Keratinocyte (primary cell): ENCODE data around the gene SGIP1. TPM values are rescaled to one million over a fixed set of nuclear protein-coding genes. Genes with fewer than 3 reads are reported as not detected.

Experiments
- DNase-seq: peaks from one replicate; pipeline ENCODE4 v3.0.0-alpha.2; 2011; ENCODE audit warnings: low read depth, missing footprints, low spot score
- FAIRE-seq: peaks from 2 replicates; lab custom pipeline; 2011; peaks lifted over from hg19 to GRCh38; lab: Jason Lieb, UNC
- H2AFZ ChIP-seq: 2 replicates; pipeline ENCODE4 v1.6.0; 2012; ENCODE audit warnings: low read length, control low read depth, inconsistent platforms; ENCODE audit not compliant: control insufficient read depth
- H3K27ac ChIP-seq: 2 replicates; pipeline ENCODE4 v1.5.1; 2011; ENCODE audit warnings: low read length; ENCODE audit not compliant: control insufficient read depth, insufficient read depth
- H3K27me3 ChIP-seq: 3 replicates; pipeline ENCODE4 v1.6.0; 2011; ENCODE audit warnings: low read length; ENCODE audit not compliant: control insufficient read depth, insufficient read depth; ENCODE audit errors: extremely low read depth
- H3K36me3 ChIP-seq, 2 experiments: 2 replicates in 1 of 2; 3 replicates in 1 of 2; pipeline ENCODE4 v1.5.1; 2011; ENCODE audit warnings: low read length in 2 of 2, mild to moderate bottlenecking in 1 of 2; ENCODE audit not compliant: control insufficient read depth in 2 of 2, insufficient read depth in 2 of 2; ENCODE audit errors: extremely low read depth in 1 of 2
- H3K4me1 ChIP-seq: 3 replicates; pipeline ENCODE4 v1.5.1; 2011; ENCODE audit warnings: low read length; ENCODE audit not compliant: control insufficient read depth, insufficient read depth; ENCODE audit errors: extremely low read depth
- H3K4me2 ChIP-seq: 3 replicates; pipeline ENCODE4 v1.6.0; 2011; ENCODE audit warnings: low read depth, low read length; ENCODE audit not compliant: control insufficient read depth, insufficient read depth; ENCODE audit errors: extremely low read depth
- H3K4me3 ChIP-seq, 3 experiments: fragments of 200-600 bp in 1 of 3; sonication (generic) in 1 of 3; 2 replicates in 2 of 3; 3 replicates in 1 of 3; pipeline ENCODE4 v1.5.1; 2011 to 2016; ENCODE audit warnings: low read length in 3 of 3, mild to moderate bottlenecking in 3 of 3, control low read depth in 2 of 3, inconsistent platforms in 1 of 3, low read depth in 1 of 3, mixed read lengths in 1 of 3, mixed run types in 1 of 3, moderate library complexity in 1 of 3; ENCODE audit not compliant: control insufficient read depth in 2 of 3, insufficient read depth in 2 of 3; ENCODE audit errors: extremely low read depth in 1 of 3
- H3K79me2 ChIP-seq: 2 replicates; pipeline ENCODE4 v1.6.0; 2012; ENCODE audit warnings: low read length; ENCODE audit not compliant: control insufficient read depth, insufficient read depth
- H3K9ac ChIP-seq: 3 replicates; pipeline ENCODE4 v1.6.0; 2011; ENCODE audit warnings: low read length; ENCODE audit not compliant: control insufficient read depth, insufficient read depth; ENCODE audit errors: extremely low read depth
- H3K9me1 ChIP-seq: 3 replicates; pipeline ENCODE4 v1.6.0; 2011; ENCODE audit warnings: low read length; ENCODE audit not compliant: control insufficient read depth, insufficient read depth; ENCODE audit errors: extremely low read depth
- H3K9me3 ChIP-seq: 2 replicates; pipeline ENCODE4 v1.5.1; 2012; ENCODE audit warnings: low read depth, low read length; ENCODE audit not compliant: control insufficient read depth
- H4K20me1 ChIP-seq: 3 replicates; pipeline ENCODE4 v1.6.0; 2011; ENCODE audit warnings: low read length; ENCODE audit not compliant: control insufficient read depth, insufficient read depth; ENCODE audit errors: extremely low read depth
- CTCF ChIP-seq, 3 experiments: IDR thresholded peaks in 1 of 3; conservative IDR thresholded peaks in 1 of 3; optimal IDR thresholded peaks in 1 of 3; 2 replicates in 2 of 3; 3 replicates in 1 of 3; pipeline versions ENCODE3 to v1.5.1; 2011; ENCODE audit warnings: low read length in 3 of 3, mild to moderate bottlenecking in 3 of 3, moderate library complexity in 2 of 3, control low read depth in 1 of 3, inconsistent platforms in 1 of 3; ENCODE audit not compliant: insufficient read depth in 2 of 3; ENCODE audit errors: extremely low read depth in 1 of 3
- EZH2 ChIP-seq: IDR thresholded peaks from one replicate; pipeline ENCODE4 v1.6.1; 2012; ENCODE audit warnings: inconsistent platforms, mild to moderate bottlenecking, low read length, moderate library complexity
- dilution Hi-C: fragments of 300-500 bp; cut with MboI; formaldehyde crosslinking; loops from one replicate; pipeline ENCODE4 v1.7.0; 2020; ENCODE audit warnings: low sequenced_read_pairs; ENCODE audit not compliant: extremely low pct_ligation_motif_present
- polyA plus RNA-seq, 5 experiments: library from polyadenylated mRNA; depleted of rRNA in 3 of 5; stranded (reverse) in 3 of 5; stranded (forward) in 1 of 5; unstranded in 1 of 5; fragments of >200 nt; gene quantifications; 1 replicate in 1 of 5; 2 replicates in 3 of 5; 3 replicates in 1 of 5; pipeline versions ENCODE4 v1.2.1 to v1.2.3, GENCODE V29; 2011 to 2012; ENCODE audit warnings: missing spikeins in 2 of 5, low read depth in 1 of 5, low replicate concordance in 1 of 5

The SGIP1 gene
- polyA plus RNA-seq, 1 donor (not counting 4 experiments of a cell fraction or from before 2014, with no cell fraction given): 0.05 TPM

- Histone ChIP-seq H3K27ac (no peak overlapping the region), H3K4me2 (no peak overlapping the region), H4K20me1 (no peaks in the 10 kb centered on the region), H3K9me1 (no peaks in the 10 kb centered on the region), H3K9me3 (no peaks in the 10 kb centered on the region), H3K4me1 (peaks cover 5% of the 10 kb centered on the region), H3K36me3 (no peaks in the 10 kb centered on the region), H3K9ac (no peak overlapping the region), H3K4me3 (no peak overlapping the region), H3K27me3 (no peaks in the 10 kb centered on the region), H3K79me2 (no peaks in the 10 kb centered on the region), H2AFZ (no peak overlapping the region)
- FAIRE-seq (no peak), DNase-seq (no peak)
- TF ChIP-seq CTCF (optimal IDR thresholded peaks at IDR 0.05 in 1 of 3, IDR thresholded peaks at IDR 0.05 in 1 of 3, conservative IDR thresholded peaks at IDR 0.05 in 1 of 3; ENCODE audit: extremely low read depth in 1 of 3, insufficient read depth in 2 of 3, low read length in 3 of 3) (no peak), EZH2 (no peak)
- dilution Hi-C loops: no loop called here
Observed at GRCh38 chr1:66528580-66528979, 5.4 kb upstream of the SGIP1 start.

- H3K4me2 ChIP-seq: no peak overlapping the region
- dilution Hi-C loops: no loop called here
Observed at GRCh38 chr1:66532214-66532613, 1.7 kb upstream of the SGIP1 start.

More at GRCh38 chr1:66532214-66532613, 1.7 kb upstream of the SGIP1 start:
- no peak for TF ChIP-seq EZH2
- TF ChIP-seq CTCF (optimal IDR thresholded peaks at IDR 0.05 in 1 of 3, IDR thresholded peaks at IDR 0.05 in 1 of 3, conservative IDR thresholded peaks at IDR 0.05 in 1 of 3; ENCODE audit: extremely low read depth in 1 of 3, insufficient read depth in 2 of 3, low read length in 3 of 3): no peak
- Histone ChIP-seq H3K9ac (no peak overlapping the region), H3K9me3 (no peaks in the 10 kb centered on the region), H3K4me1 (peaks cover 5% of the 10 kb centered on the region), H3K9me1 (no peaks in the 10 kb centered on the region), H3K4me3 (no peak overlapping the region), H3K36me3 (no peaks in the 10 kb centered on the region), H2AFZ (no peak overlapping the region), H4K20me1 (no peaks in the 10 kb centered on the region), H3K27ac (no peak overlapping the region), H3K27me3 (no peaks in the 10 kb centered on the region), H3K79me2 (no peaks in the 10 kb centered on the region)
- DNase-seq (no peak), FAIRE-seq (no peak)
